NCI-H1092 (cell line): ENCODE measurements around the gene SPRY2.
"Not testable (repeated sequence)": the region's sequence is repeated elsewhere in the genome, so short reads cannot be mapped to it uniquely, and the experiment has no call there.

ENCODE experiments used
- DNase-seq: peaks from one replicate; lab custom pipeline; 2025; lab: John Stamatoyannopoulos, UW

The SPRY2 gene

GRCh38 chr13:80348750-80349149, 7.8 kb upstream of the SPRY2 start:
- no peak for DNase-seq

- no peak for DNase-seq
Measured at GRCh38 chr13:80348314-80348713, 7.4 kb upstream of the SPRY2 start.

- no peak for DNase-seq
Measured at GRCh38 chr13:80345771-80346510, 5.0 kb upstream of the SPRY2 start.

- not testable (repeated sequence) for DNase-seq
Measured at GRCh38 chr13:80344032-80344431, 3.1 kb upstream of the SPRY2 start.

GRCh38 chr13:80342471-80343371, 1.8 kb upstream of the SPRY2 start:
- DNase-seq: peak; percentile 73

- peak; percentile 6 for DNase-seq
Measured at GRCh38 chr13:80341756-80342370, 937 bp upstream of the SPRY2 start.

- DNase-seq: peak; percentile 81
Measured at GRCh38 chr13:80340651-80341100, 250 bp downstream of the SPRY2 start.

- peak; percentile 71 for DNase-seq
Measured at GRCh38 chr13:80339912-80340650, 845 bp downstream of the SPRY2 start.

GRCh38 chr13:80339563-80339911, 1.4 kb downstream of the SPRY2 start:
- DNase-seq: no peak

- peak; percentile 37 for DNase-seq
Measured at GRCh38 chr13:80338781-80339562, 2.0 kb downstream of the SPRY2 start.

- no peak for DNase-seq
Measured at GRCh38 chr13:80337288-80338081, 3.4 kb downstream of the SPRY2 start.

GRCh38 chr13:80336776-80337287, 4.1 kb downstream of the SPRY2 start:
- no peak for DNase-seq

- no peak for DNase-seq
Measured at GRCh38 chr13:80336370-80336769, 4.6 kb downstream of the SPRY2 start.

GRCh38 chr13:80334597-80335260, 6.2 kb downstream of the SPRY2 start:
- no peak for DNase-seq

GRCh38 chr13:80331984-80332383, 8.9 kb downstream of the SPRY2 start:
- DNase-seq: no peak

- DNase-seq: no peak
Measured at GRCh38 chr13:80329250-80329649, 11.7 kb downstream of the SPRY2 start.

GRCh38 chr13:80319004-80319403, 21.9 kb downstream of the SPRY2 start:
- DNase-seq: no peak

GRCh38 chr13:80314711-80315653, 25.9 kb downstream of the SPRY2 start:
- DNase-seq: no peak
